ENCODE results near the gene SND1.

The SND1 gene

GRCh38 chr7:128053991-128054390, 402.0 kb downstream of the SND1 start:
- H3F3A ChIP-seq (ENCODE audit: insufficient read depth, low read length), result no peaks in the 10 kb centered on the region
- no peak for DNase-seq
- no peaks in the 10 kb centered on the region for H3K9me3 ChIP-seq (replicated peaks; ENCODE audit: insufficient read depth, low read length)
- H3K4me3 ChIP-seq (ENCODE audit: low read length), result no peak overlapping the region
- H3K4me2 ChIP-seq (ENCODE audit: low read depth, low read length), result no peak overlapping the region
- peaks cover 52% of the 10 kb centered on the region for H3K79me2 ChIP-seq (ENCODE audit: low read length)
- H3K36me3 ChIP-seq (replicated peaks; ENCODE audit: insufficient read depth, low read length), result no peaks in the 10 kb centered on the region
- H4K20me1 ChIP-seq (ENCODE audit: insufficient read depth, low read length), result no peaks in the 10 kb centered on the region
- H3K9me2 ChIP-seq (replicated peaks; ENCODE audit: insufficient read depth, low read length), result no peaks in the 10 kb centered on the region
- H3K27ac ChIP-seq (ENCODE audit: low read length), result no peak overlapping the region
- no peaks in the 10 kb centered on the region; the same call in 1 of the 2 replicates for H3K4me1 ChIP-seq (ENCODE audit: low read length)
- no peak overlapping the region for H3K9ac ChIP-seq (ENCODE audit: low read length)
- TF ChIP-seq EZH2 (optimal IDR thresholded peaks at IDR 0.05; ENCODE audit: low read depth, low read length) (no peak), CTCF (IDR thresholded peaks at IDR 0.05; ENCODE audit: low read length) (no peak), EZH2phosphoT487 (IDR thresholded peaks at IDR 0.05; ENCODE audit: low read length) (no peak)
- H3K27me3 ChIP-seq (replicated peaks; ENCODE audit: insufficient read depth, low read length), result no peaks in the 10 kb centered on the region
- no peak overlapping the region for H2AFZ ChIP-seq (ENCODE audit: low read length)

GRCh38 chr7:128054511-128054910, 402.5 kb downstream of the SND1 start:
- Histone ChIP-seq H3K4me1 (ENCODE audit: low read length) (no peaks in the 10 kb centered on the region; the same call in 1 of the 2 replicates), H3K79me2 (ENCODE audit: low read length) (peaks cover 52% of the 10 kb centered on the region), H3K9ac (ENCODE audit: low read length) (no peak overlapping the region), H3K36me3 (replicated peaks; ENCODE audit: insufficient read depth, low read length) (no peaks in the 10 kb centered on the region), H3K9me3 (replicated peaks; ENCODE audit: insufficient read depth, low read length) (no peaks in the 10 kb centered on the region), H4K20me1 (ENCODE audit: insufficient read depth, low read length) (no peaks in the 10 kb centered on the region), H3K4me2 (ENCODE audit: low read depth, low read length) (no peak overlapping the region), H3K9me2 (replicated peaks; ENCODE audit: insufficient read depth, low read length) (no peaks in the 10 kb centered on the region), H3K27ac (ENCODE audit: low read length) (no peak overlapping the region), H3F3A (ENCODE audit: insufficient read depth, low read length) (no peaks in the 10 kb centered on the region), H3K4me3 (ENCODE audit: low read length) (no peak overlapping the region), H2AFZ (ENCODE audit: low read length) (no peak overlapping the region), H3K27me3 (replicated peaks; ENCODE audit: insufficient read depth, low read length) (no peaks in the 10 kb centered on the region)
- no peak for TF ChIP-seq EZH2 (optimal IDR thresholded peaks at IDR 0.05; ENCODE audit: low read depth, low read length)
- TF ChIP-seq CTCF (IDR thresholded peaks at IDR 0.05; ENCODE audit: low read length), result no peak
- TF ChIP-seq EZH2phosphoT487 (IDR thresholded peaks at IDR 0.05; ENCODE audit: low read length), result no peak
- DNase-seq, result no peak

GRCh38 chr7:128055637-128056036, 403.6 kb downstream of the SND1 start:
- Histone ChIP-seq H3K9me2 (replicated peaks; ENCODE audit: insufficient read depth, low read length) (no peaks in the 10 kb centered on the region), H3K4me3 (ENCODE audit: low read length) (no peak overlapping the region), H4K20me1 (ENCODE audit: insufficient read depth, low read length) (no peaks in the 10 kb centered on the region), H3K27ac (ENCODE audit: low read length) (no peak overlapping the region), H3K4me2 (ENCODE audit: low read depth, low read length) (no peak overlapping the region), H3K9ac (ENCODE audit: low read length) (no peak overlapping the region), H2AFZ (ENCODE audit: low read length) (no peak overlapping the region), H3K27me3 (replicated peaks; ENCODE audit: insufficient read depth, low read length) (no peaks in the 10 kb centered on the region), H3K36me3 (replicated peaks; ENCODE audit: insufficient read depth, low read length) (no peaks in the 10 kb centered on the region), H3F3A (ENCODE audit: insufficient read depth, low read length) (no peaks in the 10 kb centered on the region), H3K79me2 (ENCODE audit: low read length) (peaks cover 53% of the 10 kb centered on the region), H3K9me3 (replicated peaks; ENCODE audit: insufficient read depth, low read length) (no peaks in the 10 kb centered on the region), H3K4me1 (ENCODE audit: low read length) (no peaks in the 10 kb centered on the region; the same call in 1 of the 2 replicates)
- no peak for DNase-seq
- TF ChIP-seq EZH2phosphoT487 (IDR thresholded peaks at IDR 0.05; ENCODE audit: low read length), result no peak
- no peak for TF ChIP-seq EZH2 (optimal IDR thresholded peaks at IDR 0.05; ENCODE audit: low read depth, low read length)
- no peak for TF ChIP-seq CTCF (IDR thresholded peaks at IDR 0.05; ENCODE audit: low read length)

Measured in MM.1S (cell line).